ENCODE results near the gene GLDC.

GLDC gene

GRCh38 chr9:6669881-6670280 lies 24.4 kb upstream of the GLDC start:
- TF ChIP-seq MAX (IDR thresholded peaks at IDR 0.05; ENCODE audit: low read depth, low read length) (no peak), POLR2A (IDR thresholded peaks at IDR 0.05; ENCODE audit: extremely low read depth, insufficient read length) (no peak), CTCF (IDR thresholded peaks at IDR 0.05; ENCODE audit: low read depth, low read length) (no peak), MYC (IDR thresholded peaks at IDR 0.05; ENCODE audit: low read depth, low read length) (no peak)
- DNase-seq (ENCODE audit: low read depth), result no peak
- H3K4me3 ChIP-seq (ENCODE audit: low read depth, low read length), result no peak overlapping the region

GRCh38 chr9:6667633-6668280 lies 22.2 kb upstream of the GLDC start:
- DNase-seq (ENCODE audit: low read depth), result peak; percentile 70
- no peak for TF ChIP-seq POLR2A (IDR thresholded peaks at IDR 0.05; ENCODE audit: extremely low read depth, insufficient read length)
- peak; percentile 75 for TF ChIP-seq CTCF (IDR thresholded peaks at IDR 0.05; ENCODE audit: low read depth, low read length)
- H3K4me3 ChIP-seq (ENCODE audit: low read depth, low read length), result no peak overlapping the region

- TF ChIP-seq POLR2A (IDR thresholded peaks at IDR 0.05; ENCODE audit: extremely low read depth, insufficient read length), result no peak
- no peak for TF ChIP-seq MAX (IDR thresholded peaks at IDR 0.05; ENCODE audit: low read depth, low read length)
- no peak for DNase-seq (ENCODE audit: low read depth)
- H3K4me3 ChIP-seq (ENCODE audit: low read depth, low read length), result no peak overlapping the region
Observed at GRCh38 chr9:6667080-6667479, 21.6 kb upstream of the GLDC start.

GRCh38 chr9:6665628-6666027 lies 20.1 kb upstream of the GLDC start:
- H3K4me3 ChIP-seq (ENCODE audit: low read depth, low read length), result no peak overlapping the region
- TF ChIP-seq POLR2A (IDR thresholded peaks at IDR 0.05; ENCODE audit: extremely low read depth, insufficient read length) (no peak), MYC (IDR thresholded peaks at IDR 0.05; ENCODE audit: low read depth, low read length) (no peak), MAX (IDR thresholded peaks at IDR 0.05; ENCODE audit: low read depth, low read length) (no peak), CTCF (IDR thresholded peaks at IDR 0.05; ENCODE audit: low read depth, low read length) (no peak)
- no peak for DNase-seq (ENCODE audit: low read depth)

GRCh38 chr9:6664204-6664680 lies 18.7 kb upstream of the GLDC start:
- no peak for DNase-seq (ENCODE audit: low read depth)
- TF ChIP-seq CTCF (IDR thresholded peaks at IDR 0.05; ENCODE audit: low read depth, low read length), result no peak
- no peak for TF ChIP-seq MYC (IDR thresholded peaks at IDR 0.05; ENCODE audit: low read depth, low read length)
- TF ChIP-seq POLR2A (IDR thresholded peaks at IDR 0.05; ENCODE audit: extremely low read depth, insufficient read length), result no peak
- no peak for TF ChIP-seq MAX (IDR thresholded peaks at IDR 0.05; ENCODE audit: low read depth, low read length)
- no peak overlapping the region for H3K4me3 ChIP-seq (ENCODE audit: low read depth, low read length)

GRCh38 chr9:6660512-6660911 lies 15.0 kb upstream of the GLDC start:
- TF ChIP-seq CTCF (IDR thresholded peaks at IDR 0.05; ENCODE audit: low read depth, low read length) (no peak), POLR2A (IDR thresholded peaks at IDR 0.05; ENCODE audit: extremely low read depth, insufficient read length) (no peak), MYC (IDR thresholded peaks at IDR 0.05; ENCODE audit: low read depth, low read length) (no peak), MAX (IDR thresholded peaks at IDR 0.05; ENCODE audit: low read depth, low read length) (no peak)

More at GRCh38 chr9:6660512-6660911, 15.0 kb upstream of the GLDC start:
- DNase-seq (ENCODE audit: low read depth), result no peak
- H3K4me3 ChIP-seq (ENCODE audit: low read depth, low read length), result no peak overlapping the region
